OCI-LY1 (cell line): Measurements from ENCODE around the gene DCAF15.

Experiments used
- H2AFZ ChIP-seq: fragments of 200-600 bp; sonication (generic), shearing (Covaris generic); 2 replicates; pipeline ENCODE4 v1.6.0; 2014; ENCODE audit warnings: antibody characterized with exemption, mild to moderate bottlenecking, low read length
- H3F3A ChIP-seq: fragments of 200-600 bp; sonication (generic), shearing (Covaris generic); 2 replicates; pipeline ENCODE4 v1.6.0; 2014; ENCODE audit warnings: mild to moderate bottlenecking, antibody characterized with exemption, low read length, moderate library complexity; ENCODE audit not compliant: insufficient read depth
- H3K27ac ChIP-seq: fragments of 200-600 bp; sonication (generic); 2 replicates; pipeline ENCODE4 v1.5.1; 2014; ENCODE audit warnings: low read length, mixed run types, mild to moderate bottlenecking, low read depth; ENCODE audit not compliant: poor library complexity, severe bottlenecking
- H3K27me3 ChIP-seq: fragments of 200-600 bp; sonication (generic); 2 replicates; pipeline ENCODE4 v1.6.0; 2014; ENCODE audit warnings: antibody characterized with exemption, mild to moderate bottlenecking, low read length, moderate library complexity; ENCODE audit not compliant: insufficient read depth
- H3K36me3 ChIP-seq: fragments of 200-600 bp; sonication (generic); 2 replicates; pipeline ENCODE4 v1.6.1; 2014; ENCODE audit warnings: mild to moderate bottlenecking, antibody characterized with exemption, low read length, moderate library complexity, mixed read lengths; ENCODE audit not compliant: insufficient read depth
- H3K4me1 ChIP-seq: fragments of 200-600 bp; sonication (generic); 2 replicates; pipeline ENCODE4 v1.5.1; 2014; ENCODE audit warnings: mild to moderate bottlenecking, low read length, moderate library complexity; ENCODE audit not compliant: insufficient read depth, severe bottlenecking
- H3K4me2 ChIP-seq: fragments of 200-600 bp; sonication (generic), shearing (Covaris generic); 2 replicates; pipeline ENCODE4 v1.6.1; 2014; ENCODE audit warnings: low read length
- H3K4me3 ChIP-seq: fragments of 200-600 bp; sonication (generic); 2 replicates; pipeline ENCODE4 v1.5.1; 2014; ENCODE audit warnings: low read length, low read depth, mild to moderate bottlenecking, mixed read lengths; ENCODE audit not compliant: poor library complexity, severe bottlenecking
- H3K79me2 ChIP-seq: fragments of 200-600 bp; shearing (Covaris generic); 2 replicates; pipeline ENCODE4 v1.6.1; 2016; ENCODE audit warnings: mixed run types, low read length, mixed read lengths; ENCODE audit not compliant: insufficient read depth
- H3K9ac ChIP-seq: fragments of 200-600 bp; sonication (generic), shearing (Covaris generic); 2 replicates; pipeline ENCODE4 v1.6.1; 2014; ENCODE audit warnings: mild to moderate bottlenecking, low read length, mixed read lengths
- H3K9me2 ChIP-seq: fragments of 200-600 bp; sonication (generic), shearing (Covaris generic); 2 replicates; pipeline ENCODE4 v1.6.1; 2014; ENCODE audit warnings: low read depth, mild to moderate bottlenecking, low read length, mixed read lengths
- H3K9me3 ChIP-seq: fragments of 200-600 bp; shearing (Covaris generic); 2 replicates; pipeline ENCODE4 v1.6.1; 2014; ENCODE audit warnings: low read length, mixed read lengths
- H4K20me1 ChIP-seq: fragments of 200-600 bp; sonication (generic), shearing (Covaris generic); 2 replicates; pipeline ENCODE4 v1.6.0; 2016; ENCODE audit warnings: mild to moderate bottlenecking, low read length; ENCODE audit not compliant: insufficient read depth
- EZH2 ChIP-seq: fragments of 200-600 bp; sonication (generic), shearing (Covaris generic); IDR thresholded peaks from 2 replicates; pipeline ENCODE4 v1.8.0; 2017; ENCODE audit warnings: borderline replicate concordance, mixed run types, mild to moderate bottlenecking, antibody characterized with exemption, low read length, moderate library complexity, mixed read lengths
- TF ChIP-seq, protein P1 (sequence below): fragments of 200-600 bp; sonication (generic), shearing (Covaris generic); IDR thresholded peaks from 2 replicates; pipeline ENCODE4 v1.5.1; 2017; ENCODE audit warnings: mild to moderate bottlenecking, antibody characterized with exemption, low read length, moderate library complexity, mixed read lengths

DCAF15 gene

GRCh38 chr19:13954185-13954584, 1.9 kb downstream of the DCAF15 start:
- no peak overlapping the region for H3K27ac ChIP-seq
- TF ChIP-seq, protein P1, sequence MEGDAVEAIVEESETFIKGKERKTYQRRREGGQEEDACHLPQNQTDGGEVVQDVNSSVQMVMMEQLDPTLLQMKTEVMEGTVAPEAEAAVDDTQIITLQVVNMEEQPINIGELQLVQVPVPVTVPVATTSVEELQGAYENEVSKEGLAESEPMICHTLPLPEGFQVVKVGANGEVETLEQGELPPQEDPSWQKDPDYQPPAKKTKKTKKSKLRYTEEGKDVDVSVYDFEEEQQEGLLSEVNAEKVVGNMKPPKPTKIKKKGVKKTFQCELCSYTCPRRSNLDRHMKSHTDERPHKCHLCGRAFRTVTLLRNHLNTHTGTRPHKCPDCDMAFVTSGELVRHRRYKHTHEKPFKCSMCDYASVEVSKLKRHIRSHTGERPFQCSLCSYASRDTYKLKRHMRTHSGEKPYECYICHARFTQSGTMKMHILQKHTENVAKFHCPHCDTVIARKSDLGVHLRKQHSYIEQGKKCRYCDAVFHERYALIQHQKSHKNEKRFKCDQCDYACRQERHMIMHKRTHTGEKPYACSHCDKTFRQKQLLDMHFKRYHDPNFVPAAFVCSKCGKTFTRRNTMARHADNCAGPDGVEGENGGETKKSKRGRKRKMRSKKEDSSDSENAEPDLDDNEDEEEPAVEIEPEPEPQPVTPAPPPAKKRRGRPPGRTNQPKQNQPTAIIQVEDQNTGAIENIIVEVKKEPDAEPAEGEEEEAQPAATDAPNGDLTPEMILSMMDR, result no peak
- no peak for TF ChIP-seq EZH2
- H3K79me2 ChIP-seq, result peaks cover 7% of the 10 kb centered on the region
- no peaks in the 10 kb centered on the region for H4K20me1 ChIP-seq
- H3K9me3 ChIP-seq, result no peaks in the 10 kb centered on the region
- no peak overlapping the region for H2AFZ ChIP-seq
- H3K4me1 ChIP-seq, result peaks cover 21% of the 10 kb centered on the region
- no peaks in the 10 kb centered on the region for H3K9me2 ChIP-seq
- no peak overlapping the region for H3K9ac ChIP-seq
- no peak overlapping the region for H3K4me3 ChIP-seq
- peaks cover 43% of the 10 kb centered on the region for H3K36me3 ChIP-seq
- H3F3A ChIP-seq, result no peaks in the 10 kb centered on the region
- peak overlapping the region; percentile 99; the same call in 1 of the 2 replicates for H3K4me2 ChIP-seq
- H3K27me3 ChIP-seq, result no peaks in the 10 kb centered on the region

DNA sequence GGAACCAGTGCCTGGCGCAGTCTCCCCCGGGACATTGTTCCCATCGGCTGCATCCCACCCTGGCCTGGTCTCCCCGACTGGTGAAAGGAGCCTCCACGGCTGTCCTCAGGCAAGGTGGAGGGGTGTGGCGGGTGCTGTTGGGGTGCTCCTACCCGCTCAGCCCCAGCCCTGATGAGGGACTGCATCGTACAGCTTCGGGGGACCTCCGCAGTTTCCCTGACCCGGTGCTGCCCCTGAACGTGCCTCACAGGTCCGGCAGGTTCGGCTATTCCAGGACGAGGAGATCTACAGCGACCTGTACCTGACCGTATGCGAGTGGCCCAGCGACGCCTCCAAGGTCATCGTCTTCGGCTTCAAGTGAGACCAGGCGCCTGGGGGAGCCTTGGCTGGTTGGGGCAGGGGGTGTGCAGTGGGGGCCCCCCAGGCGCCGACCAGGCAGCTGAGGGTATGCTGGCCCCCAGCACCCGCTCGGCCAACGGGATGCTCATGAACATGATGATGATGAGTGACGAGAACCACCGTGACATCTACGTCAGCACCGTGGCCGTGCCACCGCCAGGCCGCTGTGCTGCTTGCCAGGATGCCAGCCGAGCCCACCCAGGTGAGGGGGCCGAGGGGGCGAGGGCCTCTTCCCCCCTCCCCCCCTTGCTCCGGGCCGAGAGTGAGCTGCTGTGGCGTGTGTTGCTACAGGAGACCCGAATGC, 3.5 kb downstream of the DCAF15 start:
- peaks cover 59% of the 10 kb centered on the region for H3K36me3 ChIP-seq
- no peak for TF ChIP-seq EZH2
- TF ChIP-seq, protein P1, result no peak

DNA sequence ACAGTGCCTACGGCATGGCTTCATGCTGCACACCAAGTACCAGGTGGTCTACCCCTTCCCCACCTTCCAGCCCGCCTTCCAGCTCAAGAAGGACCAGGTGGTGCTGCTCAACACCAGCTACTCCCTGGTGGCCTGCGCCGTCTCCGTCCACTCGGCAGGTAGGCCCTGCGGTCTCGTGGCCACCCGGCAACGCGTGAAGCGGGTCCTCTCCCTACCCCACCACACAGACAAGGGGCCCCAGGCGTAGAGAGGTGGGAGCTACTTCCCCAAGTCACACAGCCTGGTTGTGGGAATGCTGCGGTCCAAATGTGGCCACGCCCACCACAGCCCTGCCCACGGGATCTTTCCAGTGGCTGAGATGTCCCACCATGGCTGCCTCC, 4.0 kb downstream of the DCAF15 start:
- Histone ChIP-seq H3K36me3 (peaks cover 64% of the 10 kb centered on the region), H3K9me2 (no peaks in the 10 kb centered on the region), H2AFZ (no peak overlapping the region), H3K27me3 (no peaks in the 10 kb centered on the region), H3K9ac (no peak overlapping the region), H3K79me2 (peaks cover 7% of the 10 kb centered on the region), H3K4me1 (peaks cover 21% of the 10 kb centered on the region), H3K27ac (no peak overlapping the region), H3F3A (no peaks in the 10 kb centered on the region), H3K9me3 (no peaks in the 10 kb centered on the region), H4K20me1 (no peaks in the 10 kb centered on the region), H3K4me3 (no peak overlapping the region), H3K4me2 (no peak overlapping the region)
- no peak for TF ChIP-seq EZH2
- TF ChIP-seq, protein P1, result no peak

More for the DNA sequence above, 3.5 kb downstream of the DCAF15 start:
- Histone ChIP-seq H2AFZ (no peak overlapping the region), H3K79me2 (peaks cover 7% of the 10 kb centered on the region), H3K27me3 (no peaks in the 10 kb centered on the region), H3K9me3 (no peaks in the 10 kb centered on the region), H3K27ac (no peak overlapping the region), H4K20me1 (no peaks in the 10 kb centered on the region), H3F3A (no peaks in the 10 kb centered on the region), H3K4me1 (peaks cover 21% of the 10 kb centered on the region), H3K4me2 (no peak overlapping the region), H3K9me2 (no peaks in the 10 kb centered on the region), H3K4me3 (no peak overlapping the region), H3K9ac (no peak overlapping the region)
